ENCODE measurements around the gene TCN2.
A peak's percentile ranks its signal among the peaks of the same experiment; 100 is the strongest.
"Not testable (repeated sequence)": the region's sequence is repeated elsewhere in the genome, so short reads cannot be mapped to it uniquely, and the experiment has no call there.

The TCN2 gene

DNA sequence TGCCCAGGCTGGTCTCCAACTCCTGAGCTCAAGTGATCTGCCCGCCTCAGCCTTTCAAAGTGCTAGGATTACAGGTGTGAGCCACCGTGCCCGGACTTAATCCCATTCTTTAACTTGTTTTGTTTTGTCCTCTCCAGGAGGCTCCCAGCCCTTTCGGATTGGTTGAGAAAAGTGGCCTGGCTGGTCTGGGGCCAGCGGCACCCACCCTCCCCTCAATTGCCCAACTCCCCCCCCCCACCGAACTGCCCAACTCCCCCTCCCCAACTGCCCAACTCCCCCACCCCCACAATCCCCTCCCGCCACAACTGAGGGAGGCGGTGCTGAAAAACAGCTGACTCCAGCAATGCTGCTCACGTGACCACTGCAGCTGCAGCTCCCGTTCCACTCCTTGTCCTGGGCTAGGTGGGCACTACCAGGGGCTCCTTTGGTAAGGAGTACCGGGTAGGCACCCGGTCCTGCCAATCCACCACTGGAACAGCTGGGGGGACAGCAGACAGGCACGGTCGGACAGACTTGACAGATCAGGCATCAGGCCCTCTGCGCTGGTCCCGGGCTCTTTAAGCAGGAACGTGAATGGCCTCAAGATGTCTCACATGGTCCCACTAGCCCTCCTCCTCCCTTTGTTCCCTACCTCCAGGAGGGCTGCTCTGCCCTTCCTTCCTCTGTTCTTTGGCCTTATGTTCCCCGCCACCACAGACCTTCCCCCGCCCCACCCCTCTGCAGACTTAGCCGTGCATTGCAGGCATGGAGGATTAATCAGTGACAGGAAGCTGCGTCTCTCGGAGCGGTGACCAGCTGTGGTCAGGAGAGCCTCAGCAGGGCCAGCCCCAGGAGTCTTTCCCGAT, at the start of gene TCN2:
Gene TCN2, plus strand, starts transcription at position 720 of the 845 bp plus-strand sequence. CDS start 158 bp downstream, outside the sequence.
- DNase-seq (ENCODE audit: low read depth): peak; percentile 73
- TF ChIP-seq, protein P1, sequence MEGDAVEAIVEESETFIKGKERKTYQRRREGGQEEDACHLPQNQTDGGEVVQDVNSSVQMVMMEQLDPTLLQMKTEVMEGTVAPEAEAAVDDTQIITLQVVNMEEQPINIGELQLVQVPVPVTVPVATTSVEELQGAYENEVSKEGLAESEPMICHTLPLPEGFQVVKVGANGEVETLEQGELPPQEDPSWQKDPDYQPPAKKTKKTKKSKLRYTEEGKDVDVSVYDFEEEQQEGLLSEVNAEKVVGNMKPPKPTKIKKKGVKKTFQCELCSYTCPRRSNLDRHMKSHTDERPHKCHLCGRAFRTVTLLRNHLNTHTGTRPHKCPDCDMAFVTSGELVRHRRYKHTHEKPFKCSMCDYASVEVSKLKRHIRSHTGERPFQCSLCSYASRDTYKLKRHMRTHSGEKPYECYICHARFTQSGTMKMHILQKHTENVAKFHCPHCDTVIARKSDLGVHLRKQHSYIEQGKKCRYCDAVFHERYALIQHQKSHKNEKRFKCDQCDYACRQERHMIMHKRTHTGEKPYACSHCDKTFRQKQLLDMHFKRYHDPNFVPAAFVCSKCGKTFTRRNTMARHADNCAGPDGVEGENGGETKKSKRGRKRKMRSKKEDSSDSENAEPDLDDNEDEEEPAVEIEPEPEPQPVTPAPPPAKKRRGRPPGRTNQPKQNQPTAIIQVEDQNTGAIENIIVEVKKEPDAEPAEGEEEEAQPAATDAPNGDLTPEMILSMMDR (conservative IDR thresholded peaks at IDR 0.05; ENCODE audit: low read length): no peak; the same call in 1 of the 2 replicates
- H3K4me3 ChIP-seq (ENCODE audit: low read length): peak within 1 kb of the TSS; percentile 67

GRCh38 chr22:30557243-30557642, 49.7 kb upstream of the TCN2 start:
- no peak for DNase-seq (ENCODE audit: low read depth)
- TF ChIP-seq, protein P1 (conservative IDR thresholded peaks at IDR 0.05; ENCODE audit: low read length): no peak
- H3K4me3 ChIP-seq (ENCODE audit: low read length): no peak overlapping the region

DNA sequence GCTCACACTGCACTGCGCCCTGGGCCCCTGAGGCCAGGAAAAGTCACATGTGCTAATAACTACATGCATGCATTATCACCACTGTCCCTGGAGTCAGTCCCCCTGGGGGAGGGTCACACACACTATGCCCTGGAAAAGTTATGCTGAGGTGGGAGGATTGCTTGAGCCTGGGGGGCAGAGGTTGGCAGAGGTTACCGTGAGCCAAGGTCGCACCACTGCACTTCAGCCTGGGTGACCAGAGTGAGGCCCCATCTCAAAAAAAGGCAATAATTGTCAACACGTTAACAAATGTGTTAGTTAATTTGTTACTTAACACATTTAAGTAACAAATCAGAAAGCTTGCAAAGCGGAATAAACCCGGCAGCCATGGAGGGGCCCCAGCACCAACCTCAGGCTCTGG, 47.1 kb upstream of the TCN2 start:
- no peak overlapping the region for H3K4me3 ChIP-seq (ENCODE audit: low read length)
- no peak for DNase-seq (ENCODE audit: low read depth)
- TF ChIP-seq, protein P1 (conservative IDR thresholded peaks at IDR 0.05; ENCODE audit: low read length): no peak

- DNase-seq (ENCODE audit: low read depth); H3K4me3 ChIP-seq (ENCODE audit: low read length): not testable (repeated sequence)
Observed at GRCh38 chr22:30560643-30561202, 46.3 kb upstream of the TCN2 start.

DNA sequence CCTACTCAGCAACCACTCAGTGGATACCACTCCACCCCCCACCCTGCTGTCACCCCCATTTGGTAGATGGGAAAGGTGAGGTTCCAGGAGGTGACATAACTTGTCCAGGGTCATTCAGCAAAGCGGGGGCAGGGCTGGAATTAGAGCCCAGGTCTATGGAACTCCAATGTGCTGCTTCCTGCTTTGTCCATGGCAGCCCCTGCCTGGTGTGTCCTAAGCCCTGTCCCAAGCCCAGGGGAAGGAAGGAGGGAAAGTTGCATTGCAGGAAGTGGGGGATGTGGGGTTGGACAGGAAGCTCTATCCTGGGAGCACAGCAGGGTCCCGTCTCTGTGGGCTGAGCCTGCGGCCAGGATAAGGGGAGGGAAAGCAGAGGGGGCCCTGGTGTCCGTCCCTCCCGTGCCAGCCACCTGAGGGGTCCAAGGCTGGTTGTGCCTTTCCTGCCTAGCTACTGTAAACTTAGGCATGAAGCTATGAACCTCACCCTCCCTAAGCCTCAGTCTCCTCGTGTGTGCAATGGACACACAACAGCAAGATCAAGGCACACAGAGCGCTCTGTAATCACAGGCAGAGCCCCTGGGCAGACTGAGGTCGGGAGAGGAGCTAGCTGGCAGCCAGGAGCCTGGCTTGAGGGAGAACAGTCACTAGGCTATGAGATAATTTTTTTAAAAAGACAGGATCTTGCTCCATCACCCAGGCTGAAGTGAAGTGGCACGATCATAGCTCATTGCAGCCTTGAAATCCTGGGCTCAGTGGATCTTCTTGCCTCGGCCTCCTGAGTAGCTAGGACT, 45.4 kb upstream of the TCN2 start:
- DNase-seq (ENCODE audit: low read depth): no peak

GRCh38 chr22:30562366-30562765, 44.6 kb upstream of the TCN2 start:
- TF ChIP-seq, protein P1 (conservative IDR thresholded peaks at IDR 0.05; ENCODE audit: low read length): no peak
- DNase-seq (ENCODE audit: low read depth): no peak

More for the DNA sequence above, 45.4 kb upstream of the TCN2 start:
- no peak overlapping the region for H3K4me3 ChIP-seq (ENCODE audit: low read length)
- TF ChIP-seq, protein P1 (conservative IDR thresholded peaks at IDR 0.05; ENCODE audit: low read length): no peak

GRCh38 chr22:30564045-30564760, 42.8 kb upstream of the TCN2 start:
- TF ChIP-seq, protein P1 (conservative IDR thresholded peaks at IDR 0.05; ENCODE audit: low read length): no peak
- DNase-seq (ENCODE audit: low read depth): no peak
- no peak overlapping the region for H3K4me3 ChIP-seq (ENCODE audit: low read length)

More at GRCh38 chr22:30562366-30562765, 44.6 kb upstream of the TCN2 start:
- no peak overlapping the region for H3K4me3 ChIP-seq (ENCODE audit: low read length)
